K562 (cell line): ENCODE measurements around the gene UPK3A.

ENCODE experiments used
- CBX3 ChIP-seq, 2 experiments: IDR thresholded peaks; 1 replicate in 1 of 2; 2 replicates in 1 of 2; pipeline ENCODE4 v1.6.1; 2012; ENCODE audit warnings: inconsistent platforms in 2 of 2, low read length in 2 of 2, borderline replicate concordance in 1 of 2, control low read depth in 1 of 2
- CEBPG ChIP-seq, 3 experiments: fragments of 200-800 bp in 1 of 3; sonication (Bioruptor generic) in 1 of 3; sonication (generic) in 1 of 3; formaldehyde crosslinking in 1 of 3; IDR thresholded peaks in 2 of 3; conservative IDR thresholded peaks in 1 of 3; 2 replicates each; pipeline versions ENCODE4 v1.6.1 to v1.8.0; 2016 to 2022; ENCODE audit warnings: missing compliant biosample characterization in 2 of 3, missing genetic modification characterization in 2 of 3, mild to moderate bottlenecking in 1 of 3, missing genetic modification reagents in 1 of 3
- CTCF ChIP-seq, 3 experiments: IDR thresholded peaks in 2 of 3; conservative IDR thresholded peaks in 1 of 3; 2 replicates each; pipeline ENCODE4 v1.5.1; 2011 to 2012; ENCODE audit warnings: low read length in 3 of 3, mild to moderate bottlenecking in 3 of 3, control low read depth in 2 of 3, improper control_type of control experiment in 1 of 3, inconsistent platforms in 1 of 3, low read depth in 1 of 3, mixed read lengths in 1 of 3, moderate library complexity in 1 of 3; ENCODE audit not compliant: insufficient read depth in 2 of 3
- ILF3 ChIP-seq: fragments of 450-650 bp; IDR thresholded peaks from 2 replicates; pipeline ENCODE4 v1.6.1; 2018; ENCODE audit warnings: antibody characterized with exemption, mild to moderate bottlenecking, moderate library complexity, borderline replicate concordance
- KLF10 ChIP-seq: fragments of 250-450 bp; sonication (Bioruptor Pico); IDR thresholded peaks from 2 replicates; pipeline ENCODE4 v1.6.1; 2021; ENCODE audit warnings: matching md5 sums
- PHF21A ChIP-seq: fragments of 450-650 bp; IDR thresholded peaks from 2 replicates; pipeline ENCODE4 v1.6.1; 2017; ENCODE audit warnings: low read depth, borderline replicate concordance
- RAD21 ChIP-seq, 2 experiments: fragments of 250-450 bp in 1 of 2; fragments of 450-650 bp in 1 of 2; sonication (Bioruptor Pico) in 1 of 2; formaldehyde crosslinking in 1 of 2; IDR thresholded peaks in 1 of 2; conservative IDR thresholded peaks in 1 of 2; 2 replicates each; pipeline versions ENCODE4 v1.4.0 to v1.8.0; 2020 to 2022; ENCODE audit warnings: mild to moderate bottlenecking in 2 of 2, moderate library complexity in 1 of 2
- RNF2 ChIP-seq: sonication (generic); IDR thresholded peaks from 2 replicates; pipeline ENCODE4 v1.6.1; 2016
- SMC3 ChIP-seq: conservative IDR thresholded peaks from 2 replicates; pipeline ENCODE4 v1.6.1; 2011; ENCODE audit warnings: low read depth, low read length, improper control_type of control experiment; ENCODE audit not compliant: insufficient read depth
- TCF7L2 ChIP-seq: fragments of 150-350 bp; IDR thresholded peaks from 2 replicates; pipeline ENCODE4 v1.6.1; 2016; ENCODE audit warnings: low read depth, mild to moderate bottlenecking, low read length, moderate library complexity
- TEAD1 ChIP-seq, 2 experiments: fragments of 450-650 bp in 1 of 2; sonication (generic) in 1 of 2; formaldehyde crosslinking; IDR thresholded peaks; 2 replicates each; pipeline versions ENCODE4 v1.4.0 to v1.8.0; 2020 to 2022; ENCODE audit warnings: mild to moderate bottlenecking in 2 of 2, missing genetic modification reagents in 1 of 2
- ZNF146 ChIP-seq: IDR thresholded peaks from one replicate; pipeline ENCODE4 v1.6.1; 2018; ENCODE audit warnings: missing compliant biosample characterization; ENCODE audit not compliant: unreplicated experiment

- TF ChIP-seq CTCF (IDR thresholded peaks at IDR 0.05 in 2 of 3, conservative IDR thresholded peaks at IDR 0.05 in 1 of 3; ENCODE audit: insufficient read depth in 2 of 3, low read depth in 1 of 3, low read length in 3 of 3) (no peak), ZNF146 (CRISPR knock-in tag) (no peak), SMC3 (no peak), TCF7L2 (no peak), RAD21 (CRISPR knock-in tag; conservative IDR thresholded peaks at IDR 0.05 in 1 of 2, IDR thresholded peaks at IDR 0.05 in 1 of 2) (no peak), CEBPG (CRISPR knock-in tag; IDR thresholded peaks at IDR 0.05) (no peak), CEBPG (tag; conservative IDR thresholded peaks at IDR 0.05 in 1 of 2, IDR thresholded peaks at IDR 0.05 in 1 of 2) (no peak), ILF3 (no peak), PHF21A (no peak), CBX3 (IDR thresholded peaks at IDR 0.05; ENCODE audit: borderline replicate concordance in 1 of 2, low read length in 2 of 2) (no peak), RNF2 (no peak), KLF10 (CRISPR knock-in tag) (no peak), TEAD1 (CRISPR knock-in tag; IDR thresholded peaks at IDR 0.05) (no peak)
Measured at GRCh38 chr22:45259754-45260394, 24.9 kb upstream of the UPK3A start.
